Astrocyte (in vitro differentiated cells and primary cell): ENCODE measurements around the gene HES3. TPM values are rescaled to one million over a fixed set of nuclear protein-coding genes. Genes with fewer than 3 reads are reported as not detected.

ENCODE experiments used
- DNase-seq: peaks from one replicate; pipeline ENCODE4 v3.0.0-alpha.2; 2010; ENCODE audit warnings: low read depth
- FAIRE-seq: peaks from 2 replicates; lab custom pipeline; 2011; peaks lifted over from hg19 to GRCh38; lab: Jason Lieb, UNC
- H2AFZ ChIP-seq: 2 replicates; pipeline ENCODE4 v1.6.0; 2012; ENCODE audit warnings: low read depth, low read length, inconsistent platforms
- H3K27ac ChIP-seq: 2 replicates; pipeline ENCODE4 v1.5.1; 2011; ENCODE audit warnings: low read depth, low read length, inconsistent platforms
- H3K27me3 ChIP-seq: 2 replicates; pipeline ENCODE4 v1.6.0; 2011; ENCODE audit warnings: low read length, inconsistent platforms; ENCODE audit not compliant: insufficient read depth
- H3K36me3 ChIP-seq: 2 replicates; pipeline ENCODE4 v1.5.1; 2011; ENCODE audit warnings: low read length, inconsistent platforms; ENCODE audit not compliant: insufficient read depth
- H3K4me1 ChIP-seq: 2 replicates; pipeline ENCODE4 v1.5.1; 2011; ENCODE audit warnings: low read length, inconsistent platforms; ENCODE audit not compliant: insufficient read depth
- H3K4me2 ChIP-seq: 2 replicates; pipeline ENCODE4 v1.6.0; 2012; ENCODE audit warnings: low read length, inconsistent platforms
- H3K4me3 ChIP-seq: 2 replicates; pipeline ENCODE4 v1.5.1; 2011; ENCODE audit warnings: low read depth, mild to moderate bottlenecking, low read length, inconsistent platforms; ENCODE audit not compliant: insufficient read depth
- H3K79me2 ChIP-seq: 2 replicates; pipeline ENCODE4 v1.6.0; 2012; ENCODE audit warnings: mild to moderate bottlenecking, low read length, inconsistent platforms; ENCODE audit not compliant: insufficient read depth
- H3K9ac ChIP-seq: 2 replicates; pipeline ENCODE4 v1.6.0; 2012; ENCODE audit warnings: mild to moderate bottlenecking, low read length, inconsistent platforms
- H3K9me3 ChIP-seq: 2 replicates; pipeline ENCODE4 v1.5.1; 2012; ENCODE audit warnings: low read depth, mild to moderate bottlenecking, low read length, inconsistent platforms; ENCODE audit not compliant: insufficient read depth
- H4K20me1 ChIP-seq: 2 replicates; pipeline ENCODE4 v1.6.0; 2012; ENCODE audit warnings: low read length, inconsistent platforms; ENCODE audit not compliant: insufficient read depth
- H3K27ac Mint-ChIP-seq: one replicate; pipeline ENCODE4 v1.8.0; 2021; ENCODE audit warnings: mild to moderate bottlenecking, mixed read lengths; ENCODE audit not compliant: unreplicated experiment
- H3K27me3 Mint-ChIP-seq: one replicate; pipeline ENCODE4 v1.8.0; 2021; ENCODE audit warnings: low read depth, mixed read lengths; ENCODE audit not compliant: unreplicated experiment
- H3K36me3 Mint-ChIP-seq: one replicate; pipeline ENCODE4 v1.8.0; 2021; ENCODE audit warnings: low read depth, mixed read lengths; ENCODE audit not compliant: unreplicated experiment
- H3K4me1 Mint-ChIP-seq: one replicate; pipeline ENCODE4 v1.8.0; 2021; ENCODE audit warnings: low read depth, mixed read lengths; ENCODE audit not compliant: unreplicated experiment
- H3K4me3 Mint-ChIP-seq: one replicate; pipeline ENCODE4 v1.8.0; 2021; ENCODE audit warnings: mild to moderate bottlenecking, moderate library complexity, mixed read lengths; ENCODE audit not compliant: unreplicated experiment
- H3K9me3 Mint-ChIP-seq: one replicate; pipeline ENCODE4 v1.8.0; 2021; ENCODE audit warnings: mild to moderate bottlenecking, mixed read lengths; ENCODE audit not compliant: unreplicated experiment
- EZH2 ChIP-seq: IDR thresholded peaks from 2 replicates; pipeline ENCODE4 v1.6.1; 2012; ENCODE audit warnings: mild to moderate bottlenecking, low read length, inconsistent platforms; ENCODE audit not compliant: insufficient read depth
- total RNA-seq: library from RNA; stranded (reverse); gene quantifications from 2 replicates; pipeline ENCODE4 v1.2.1, GENCODE V29; 2021
- TF ChIP-seq, protein P1 (sequence below): IDR thresholded peaks from 2 replicates; pipeline ENCODE4 v1.5.1; 2011; ENCODE audit warnings: low read depth, mild to moderate bottlenecking, inconsistent platforms, low read length, moderate library complexity; ENCODE audit not compliant: insufficient read depth

HES3 gene
- total RNA-seq, 1 donor from 2014 or later: not detected

GRCh38 chr1:6274622-6275139, 30.7 kb downstream of the HES3 start:
- Histone ChIP-seq H3K4me2 (no peak overlapping the region), H3K79me2 (no peaks in the 10 kb centered on the region), H3K27me3 (no peaks in the 10 kb centered on the region), H2AFZ (no peak overlapping the region), H4K20me1 (peaks cover 10% of the 10 kb centered on the region), H3K9me3 (no peaks in the 10 kb centered on the region), H3K36me3 (no peaks in the 10 kb centered on the region), H3K27ac (no peak overlapping the region), H3K9ac (no peak overlapping the region), H3K4me1 (peaks cover 39% of the 10 kb centered on the region), H3K4me3 (no peak overlapping the region)
- H3K4me1 Mint-ChIP-seq: peaks cover 31% of the 10 kb centered on the region
- no peak overlapping the region for H3K4me3 Mint-ChIP-seq
- FAIRE-seq (no peak), DNase-seq (no peak)
- H3K27me3 Mint-ChIP-seq: no peaks in the 10 kb centered on the region
- peaks cover 7% of the 10 kb centered on the region for H3K36me3 Mint-ChIP-seq
- TF ChIP-seq, protein P1, sequence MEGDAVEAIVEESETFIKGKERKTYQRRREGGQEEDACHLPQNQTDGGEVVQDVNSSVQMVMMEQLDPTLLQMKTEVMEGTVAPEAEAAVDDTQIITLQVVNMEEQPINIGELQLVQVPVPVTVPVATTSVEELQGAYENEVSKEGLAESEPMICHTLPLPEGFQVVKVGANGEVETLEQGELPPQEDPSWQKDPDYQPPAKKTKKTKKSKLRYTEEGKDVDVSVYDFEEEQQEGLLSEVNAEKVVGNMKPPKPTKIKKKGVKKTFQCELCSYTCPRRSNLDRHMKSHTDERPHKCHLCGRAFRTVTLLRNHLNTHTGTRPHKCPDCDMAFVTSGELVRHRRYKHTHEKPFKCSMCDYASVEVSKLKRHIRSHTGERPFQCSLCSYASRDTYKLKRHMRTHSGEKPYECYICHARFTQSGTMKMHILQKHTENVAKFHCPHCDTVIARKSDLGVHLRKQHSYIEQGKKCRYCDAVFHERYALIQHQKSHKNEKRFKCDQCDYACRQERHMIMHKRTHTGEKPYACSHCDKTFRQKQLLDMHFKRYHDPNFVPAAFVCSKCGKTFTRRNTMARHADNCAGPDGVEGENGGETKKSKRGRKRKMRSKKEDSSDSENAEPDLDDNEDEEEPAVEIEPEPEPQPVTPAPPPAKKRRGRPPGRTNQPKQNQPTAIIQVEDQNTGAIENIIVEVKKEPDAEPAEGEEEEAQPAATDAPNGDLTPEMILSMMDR: no peak
- TF ChIP-seq EZH2: no peak
- no peaks in the 10 kb centered on the region for H3K9me3 Mint-ChIP-seq
- no peak overlapping the region for H3K27ac Mint-ChIP-seq

- no peaks in the 10 kb centered on the region for H3K9me3 ChIP-seq
- peaks cover 29% of the 10 kb centered on the region for H3K4me1 Mint-ChIP-seq
- peaks cover 8% of the 10 kb centered on the region for H4K20me1 ChIP-seq
- no peaks in the 10 kb centered on the region for H3K9me3 Mint-ChIP-seq
- no peak overlapping the region for H3K4me3 Mint-ChIP-seq
- H3K36me3 ChIP-seq: no peaks in the 10 kb centered on the region
- FAIRE-seq: no peak
- H3K4me1 ChIP-seq: peaks cover 38% of the 10 kb centered on the region
- H3K27ac ChIP-seq: peak overlapping the region; percentile 73
- H3K4me2 ChIP-seq: peak overlapping the region; percentile 79
- H3K9ac ChIP-seq: peak overlapping the region; percentile 65
- no peak overlapping the region for H3K4me3 ChIP-seq
- H3K79me2 ChIP-seq: no peaks in the 10 kb centered on the region
- peak; percentile 73 for DNase-seq
- H3K36me3 Mint-ChIP-seq: peaks cover 7% of the 10 kb centered on the region
- no peaks in the 10 kb centered on the region for H3K27me3 ChIP-seq
- peak overlapping the region; percentile 58 for H2AFZ ChIP-seq
- peak overlapping the region; percentile 54 for H3K27ac Mint-ChIP-seq
- TF ChIP-seq, protein P1: no peak
- TF ChIP-seq EZH2: no peak
- H3K27me3 Mint-ChIP-seq: no peaks in the 10 kb centered on the region
Observed at GRCh38 chr1:6275826-6276782, 32.1 kb downstream of the HES3 start.
